Measurements from ENCODE around the gene C3orf18. TPM values are rescaled to one million over a fixed set of nuclear protein-coding genes. Genes with fewer than 3 reads are reported as not detected.

C3orf18 gene
- total and polyA plus RNA-seq, 10 of the 15 experiments (the other 5 are each of a cell fraction or from before 2014, with no cell fraction given) = 0.06 to 3.2 (median 0.66) TPM

- no peaks in the 10 kb centered on the region for H3K36me3 ChIP-seq (ENCODE audit: control insufficient read depth in 2 of 2, insufficient read depth in 2 of 2, low read length in 1 of 2)
These were observed 13.3 kb upstream of the C3orf18 start for GRCh38 chr3:50580683-50581458.

More at GRCh38 chr3:50580683-50581458, 13.3 kb upstream of the C3orf18 start:
- DNase-seq (ENCODE audit: low read depth, low spot score) (no peak), FAIRE-seq (no peak), ATAC-seq (no peak)
- Histone ChIP-seq H3K9me3 (replicated peaks; ENCODE audit: control insufficient read depth, insufficient read depth, low read length) (no peaks in the 10 kb centered on the region), H3K27ac (ENCODE audit: control insufficient read depth, insufficient read depth) (no peak overlapping the region), H3K27me3 (replicated peaks in 1 of 2; ENCODE audit: control insufficient read depth in 2 of 2, insufficient read depth in 2 of 2, low read length in 1 of 2) (no peaks in the 10 kb centered on the region), H3K79me2 (ENCODE audit: control insufficient read depth, insufficient read depth, low read length) (no peaks in the 10 kb centered on the region), H4K20me1 (ENCODE audit: control insufficient read depth, insufficient read depth) (no peaks in the 10 kb centered on the region), H3K4me2 (ENCODE audit: control insufficient read depth, insufficient read depth) (no peak overlapping the region), H2AFZ (ENCODE audit: control insufficient read depth, low read depth, low read length) (no peak overlapping the region), H3K9ac (ENCODE audit: control insufficient read depth, insufficient read depth, low read length) (no peak overlapping the region), H3K4me3 (no peak overlapping the region), H3K4me1 (ENCODE audit: control insufficient read depth, insufficient read depth, low read length) (no peaks in the 10 kb centered on the region)
- no peak for TF ChIP-seq CTCF (IDR thresholded peaks at IDR 0.05 in 2 of 3, conservative IDR thresholded peaks at IDR 0.05 in 1 of 3; ENCODE audit: control insufficient read depth in 2 of 3, extremely low read depth in 1 of 3, insufficient read depth in 1 of 3, low read depth in 3 of 3, low read length in 3 of 3)
- no peak for TF ChIP-seq CBFB (IDR thresholded peaks at IDR 0.05; ENCODE audit: low read depth)
- no peak for TF ChIP-seq NR2C2 (IDR thresholded peaks at IDR 0.05; ENCODE audit: borderline replicate concordance, control insufficient read depth, insufficient read length, low read depth)
- no peak for TF ChIP-seq SKIL (IDR thresholded peaks at IDR 0.05; ENCODE audit: low read depth, poor library complexity, severe bottlenecking)
- no peak for TF ChIP-seq RCOR1 (conservative IDR thresholded peaks at IDR 0.05; ENCODE audit: low read depth, low read length)
- no peak for TF ChIP-seq SUZ12 (IDR thresholded peaks at IDR 0.05; ENCODE audit: unreplicated experiment)
- no peak for TF ChIP-seq ZNF207 (IDR thresholded peaks at IDR 0.05; ENCODE audit: borderline replicate concordance)
- no peak for TF ChIP-seq POLR2A (IDR thresholded peaks at IDR 0.05; ENCODE audit: low read depth, low read length)
- TF ChIP-seq ZNF24 (IDR thresholded peaks at IDR 0.05) = no peak
- no peak for TF ChIP-seq MEF2B (IDR thresholded peaks at IDR 0.05; ENCODE audit: partially characterized antibody, poor library complexity, severe bottlenecking)
- 92% methylated on average over 9 of the region's 9 CpGs for WGBS (ENCODE audit: insufficient coverage, insufficient replicate concordance, low lambda C conversion rate, missing lambda C conversion rate)
- CTCF ChIA-PET = interaction anchor here (0.8 to 1.9 kb wide), 4 partner anchors 8 to 35 kb away, joined by 3 to 5 read pairs (median 4); partner anchors contain the start of gene CISH
- RAD21 ChIA-PET (ENCODE audit: unreplicated experiment) = interaction anchor here (0.9 to 1.2 kb wide), 2 partner anchors 9 to 31 kb away, joined by 3 to 4 read pairs; partner anchors contain the start of gene CISH
- SMC1A ChIA-PET (ENCODE audit: uncharacterized antibody, unreplicated experiment) = no interaction called here
- intact Hi-C loops (cut with micrococcal nuclease; ENCODE audit: unreplicated experiment) (no loop called here), in situ Hi-C loops (cut with MboI) (no loop called here)
- no TSS peak for BruUV-seq (replicated peaks)
- POLR2A ChIA-PET = no interaction called here
